ENCODE data around the gene RNF31. TPM values are rescaled to one million over a fixed set of nuclear protein-coding genes. Genes with fewer than 3 reads are reported as not detected.
A peak's percentile ranks its signal among the peaks of the same experiment; 100 is the strongest.

The RNF31 gene
- total and polyA plus RNA-seq, 2 of the 13 experiments (the other 11 are each of a cell fraction or from before 2014, with no cell fraction given), result 48.2 to 86.8 TPM

- peak; percentile 100 for TF ChIP-seq KIAA2018 (CRISPR knock-in tag; IDR thresholded peaks at IDR 0.05; ENCODE audit: borderline replicate concordance)
- TF ChIP-seq PREB (CRISPR knock-in tag; IDR thresholded peaks at IDR 0.05), result no peak
- TF ChIP-seq NKX3-1 (CRISPR knock-in tag; IDR thresholded peaks at IDR 0.05), result peak; percentile 97
- 0 out of 2 replicates have a peak, but pooled peaks have one; percentile 79 for TF ChIP-seq ZNF34 (CRISPR knock-in tag; IDR thresholded peaks at IDR 0.05; ENCODE audit: borderline replicate concordance)
- no peak for TF ChIP-seq ZBTB2 (CRISPR knock-in tag; IDR thresholded peaks at IDR 0.05; ENCODE audit: low read depth)
- peak; percentile 98 for TF ChIP-seq BCL3 (CRISPR knock-in tag; IDR thresholded peaks at IDR 0.05)
- TF ChIP-seq ZNF83 (CRISPR knock-in tag; IDR thresholded peaks at IDR 0.05; ENCODE audit: borderline replicate concordance), result 0 out of 2 replicates have a peak, but pooled peaks have one; percentile 86
- TF ChIP-seq MLX (CRISPR knock-in tag; IDR thresholded peaks at IDR 0.05), result peak; percentile 54; the same call in 1 of the 2 replicates
- TF ChIP-seq SYNCRIP (IDR thresholded peaks at IDR 0.05; ENCODE audit: insufficient read depth, low read depth, low read length), result no peak
- peak; percentile 87 for TF ChIP-seq CEBPG (CRISPR knock-in tag; IDR thresholded peaks at IDR 0.05)
- no peak for TF ChIP-seq LCORL (IDR thresholded peaks at IDR 0.05)
- TF ChIP-seq LCORL (CRISPR knock-in tag; IDR thresholded peaks at IDR 0.05), result no peak
Observed at GRCh38 chr14:24114532-24115421, 32.5 kb upstream of the RNF31 start, which contains the start of the genes DCAF11 and NRL (continued).

Data from HepG2 (cell line).